HepG2 (cell line): ENCODE measurements around the gene RREB1. TPM values are rescaled to one million over a fixed set of nuclear protein-coding genes. Genes with fewer than 3 reads are reported as not detected.
A peak's percentile ranks its signal among the peaks of the same experiment; 100 is the strongest.

ENCODE experiments used
- ARNT ChIP-seq: fragments of 450-650 bp; IDR thresholded peaks from 2 replicates; pipeline ENCODE4 v1.6.1; 2017
- MAZ ChIP-seq, 2 experiments: sonication (generic) in 1 of 2; formaldehyde crosslinking in 1 of 2; IDR thresholded peaks; 2 replicates each; pipeline versions ENCODE4 v1.5.0 to v1.6.1; 2012 to 2020; ENCODE audit warnings: low read depth in 2 of 2, mild to moderate bottlenecking in 2 of 2, borderline replicate concordance in 1 of 2, improper control_type of control experiment in 1 of 2, low read length in 1 of 2, missing genetic modification reagents in 1 of 2, moderate library complexity in 1 of 2
- MEIS2 ChIP-seq: sonication (generic); formaldehyde crosslinking; IDR thresholded peaks from 2 replicates; pipeline ENCODE4 v1.9.0; 2021; ENCODE audit warnings: mild to moderate bottlenecking, missing genetic modification reagents
- ZNF205 ChIP-seq: IDR thresholded peaks from 2 replicates; pipeline ENCODE4 v1.6.1; 2018; ENCODE audit warnings: missing biosample characterization, missing genetic modification reagents
- ZNF556 ChIP-seq: sonication (generic); formaldehyde crosslinking; IDR thresholded peaks from 2 replicates; pipeline ENCODE4 v1.4.0; 2020; ENCODE audit warnings: mild to moderate bottlenecking, missing genetic modification reagents, borderline replicate concordance
- ZNF615 ChIP-seq: sonication (generic); formaldehyde crosslinking; IDR thresholded peaks from 2 replicates; pipeline ENCODE4 v1.5.0; 2020; ENCODE audit warnings: mild to moderate bottlenecking, missing genetic modification reagents, borderline replicate concordance
- ZNF709 ChIP-seq: sonication (generic); formaldehyde crosslinking; IDR thresholded peaks from 2 replicates; pipeline ENCODE4 v1.5.0; 2020; ENCODE audit warnings: mild to moderate bottlenecking, missing genetic modification reagents
- ZNF75D ChIP-seq: sonication (generic); formaldehyde crosslinking; IDR thresholded peaks from 2 replicates; pipeline ENCODE4 v1.8.1; 2023; ENCODE audit warnings: missing genetic modification reagents, mild to moderate bottlenecking, borderline replicate concordance
- polyA plus RNA-seq, 8 experiments: library from polyadenylated mRNA; depleted of rRNA in 3 of 8; stranded (reverse) in 7 of 8; unstranded in 1 of 8; fragments of >200 nt; fragmentation: Illumina TruSeq in 4 of 8; extraction: Trizol in 4 of 8; gene quantifications; 2 replicates each; pipeline versions ENCODE4 v1.2.1 to v1.2.3, GENCODE V29; 2011 to 2016; ENCODE audit warnings: low read depth in 4 of 8, missing spikeins in 1 of 8, mixed read lengths in 1 of 8; ENCODE audit not compliant: insufficient read depth in 1 of 8
- total RNA-seq, 5 experiments: library from RNA; depleted of rRNA; stranded (reverse); fragments of >200 nt; fragmentation: Illumina TruSeq; extraction: Trizol; gene quantifications; 2 replicates each; pipeline ENCODE4 v1.2.3, GENCODE V29; 2016; ENCODE audit warnings: low read depth in 1 of 5
- TF ChIP-seq, protein P1 (sequence below): sonication (generic); formaldehyde crosslinking; IDR thresholded peaks from 2 replicates; pipeline ENCODE4 v1.4.0; 2020; ENCODE audit warnings: missing genetic modification reagents
- TF ChIP-seq, protein P2 (sequence below): sonication (generic); formaldehyde crosslinking; conservative IDR thresholded peaks from 2 replicates; pipeline ENCODE4 v1.8.0; 2022; ENCODE audit warnings: missing genetic modification reagents
- TF ChIP-seq, protein P3 (sequence below): sonication (generic); formaldehyde crosslinking; IDR thresholded peaks from 2 replicates; pipeline ENCODE4 v1.4.0; 2020; ENCODE audit warnings: mild to moderate bottlenecking, low read depth, missing genetic modification reagents
- TF ChIP-seq, protein P4 (sequence below): sonication (generic); formaldehyde crosslinking; IDR thresholded peaks from 2 replicates; pipeline ENCODE4 v1.8.0; 2022; ENCODE audit warnings: missing genetic modification reagents, mild to moderate bottlenecking, moderate library complexity, borderline replicate concordance
- TF ChIP-seq, protein P5 (sequence below): IDR thresholded peaks from 2 replicates; pipeline ENCODE4 v1.6.1; 2016; ENCODE audit warnings: control low read depth
- TF ChIP-seq, protein P6 (sequence below): sonication (generic); formaldehyde crosslinking; IDR thresholded peaks from 2 replicates; pipeline ENCODE4 v1.5.1; 2020; ENCODE audit warnings: missing genetic modification reagents, mild to moderate bottlenecking, borderline replicate concordance

Gene RREB1
- total and polyA plus RNA-seq, 2 of the 13 experiments (the other 11 are each of a cell fraction or from before 2014, with no cell fraction given) = 6.1 to 23.2 TPM

DNA sequence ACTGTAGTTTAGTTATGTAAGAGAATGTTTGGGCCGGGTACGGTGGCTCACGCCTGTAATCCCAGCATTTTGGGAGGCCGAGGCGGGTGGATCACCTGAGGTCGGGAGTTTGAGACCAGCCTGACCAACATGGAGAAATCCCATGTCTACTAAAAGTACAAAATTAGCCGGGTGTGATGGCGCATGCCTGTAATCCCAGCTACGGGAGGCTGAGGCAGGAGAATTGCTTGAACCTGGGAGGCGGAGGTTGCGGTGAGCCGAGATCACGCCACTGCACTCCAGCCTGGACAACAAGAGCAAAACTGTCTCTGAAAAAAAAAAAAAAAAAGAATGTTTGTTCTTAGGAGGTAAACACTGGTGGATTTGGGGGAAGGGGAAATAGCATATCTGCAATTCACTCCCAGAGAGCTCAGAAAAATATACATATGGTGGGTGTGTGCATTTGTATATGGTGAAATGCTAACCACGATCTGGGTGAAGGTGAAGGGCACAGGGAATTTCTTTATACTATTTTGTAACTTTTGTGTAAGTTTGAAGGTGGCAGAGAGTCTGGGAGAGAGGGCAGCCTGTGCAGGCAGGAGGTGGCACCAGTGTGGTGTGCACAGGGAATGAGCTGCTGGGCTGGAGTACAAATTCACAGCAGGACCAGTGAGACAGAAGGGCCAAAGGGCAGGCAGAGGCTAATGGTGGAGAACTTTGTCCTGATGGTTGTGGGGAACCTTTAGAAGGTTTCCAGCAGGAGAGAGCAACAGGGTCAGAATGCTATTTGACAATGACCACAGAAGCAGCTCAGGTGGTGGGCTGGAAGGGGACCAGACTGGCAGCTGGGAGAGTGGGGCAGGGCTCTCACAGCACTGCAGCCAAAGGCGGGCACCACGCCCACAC, 162.8 kb downstream of the RREB1 start (continued):
- TF ChIP-seq, protein P1, sequence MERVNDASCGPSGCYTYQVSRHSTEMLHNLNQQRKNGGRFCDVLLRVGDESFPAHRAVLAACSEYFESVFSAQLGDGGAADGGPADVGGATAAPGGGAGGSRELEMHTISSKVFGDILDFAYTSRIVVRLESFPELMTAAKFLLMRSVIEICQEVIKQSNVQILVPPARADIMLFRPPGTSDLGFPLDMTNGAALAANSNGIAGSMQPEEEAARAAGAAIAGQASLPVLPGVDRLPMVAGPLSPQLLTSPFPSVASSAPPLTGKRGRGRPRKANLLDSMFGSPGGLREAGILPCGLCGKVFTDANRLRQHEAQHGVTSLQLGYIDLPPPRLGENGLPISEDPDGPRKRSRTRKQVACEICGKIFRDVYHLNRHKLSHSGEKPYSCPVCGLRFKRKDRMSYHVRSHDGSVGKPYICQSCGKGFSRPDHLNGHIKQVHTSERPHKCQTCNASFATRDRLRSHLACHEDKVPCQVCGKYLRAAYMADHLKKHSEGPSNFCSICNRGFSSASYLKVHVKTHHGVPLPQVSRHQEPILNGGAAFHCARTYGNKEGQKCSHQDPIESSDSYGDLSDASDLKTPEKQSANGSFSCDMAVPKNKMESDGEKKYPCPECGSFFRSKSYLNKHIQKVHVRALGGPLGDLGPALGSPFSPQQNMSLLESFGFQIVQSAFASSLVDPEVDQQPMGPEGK (CRISPR knock-in tag) = peak; percentile 49
- TF ChIP-seq, protein P2, sequence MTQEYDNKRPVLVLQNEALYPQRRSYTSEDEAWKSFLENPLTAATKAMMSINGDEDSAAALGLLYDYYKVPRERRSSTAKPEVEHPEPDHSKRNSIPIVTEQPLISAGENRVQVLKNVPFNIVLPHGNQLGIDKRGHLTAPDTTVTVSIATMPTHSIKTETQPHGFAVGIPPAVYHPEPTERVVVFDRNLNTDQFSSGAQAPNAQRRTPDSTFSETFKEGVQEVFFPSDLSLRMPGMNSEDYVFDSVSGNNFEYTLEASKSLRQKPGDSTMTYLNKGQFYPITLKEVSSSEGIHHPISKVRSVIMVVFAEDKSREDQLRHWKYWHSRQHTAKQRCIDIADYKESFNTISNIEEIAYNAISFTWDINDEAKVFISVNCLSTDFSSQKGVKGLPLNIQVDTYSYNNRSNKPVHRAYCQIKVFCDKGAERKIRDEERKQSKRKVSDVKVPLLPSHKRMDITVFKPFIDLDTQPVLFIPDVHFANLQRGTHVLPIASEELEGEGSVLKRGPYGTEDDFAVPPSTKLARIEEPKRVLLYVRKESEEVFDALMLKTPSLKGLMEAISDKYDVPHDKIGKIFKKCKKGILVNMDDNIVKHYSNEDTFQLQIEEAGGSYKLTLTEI (CRISPR knock-in tag) = no peak
- TF ChIP-seq ARNT (no peak), ZNF556 (CRISPR knock-in tag) (no peak; the same call in 1 of the 2 replicates), ZNF75D (CRISPR knock-in tag) (no peak), MAZ (IDR thresholded peaks at IDR 0.05; ENCODE audit: borderline replicate concordance, low read depth, low read length) (no peak), MAZ (CRISPR knock-in tag; IDR thresholded peaks at IDR 0.05; ENCODE audit: low read depth) (no peak), MEIS2 (CRISPR knock-in tag) (peak; percentile 86; the same call in 1 of the 2 replicates), ZNF615 (CRISPR knock-in tag) (peak; percentile 59; the same call in 1 of the 2 replicates), ZNF205 (CRISPR knock-in tag) (peak; percentile 58; the same call in 1 of the 2 replicates), ZNF709 (CRISPR knock-in tag) (no peak; the same call in 1 of the 2 replicates)
- TF ChIP-seq, protein P3, sequence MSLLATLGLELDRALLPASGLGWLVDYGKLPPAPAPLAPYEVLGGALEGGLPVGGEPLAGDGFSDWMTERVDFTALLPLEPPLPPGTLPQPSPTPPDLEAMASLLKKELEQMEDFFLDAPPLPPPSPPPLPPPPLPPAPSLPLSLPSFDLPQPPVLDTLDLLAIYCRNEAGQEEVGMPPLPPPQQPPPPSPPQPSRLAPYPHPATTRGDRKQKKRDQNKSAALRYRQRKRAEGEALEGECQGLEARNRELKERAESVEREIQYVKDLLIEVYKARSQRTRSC (CRISPR knock-in tag) = 0 out of 2 replicates have a peak, but pooled peaks have one; percentile 42
- TF ChIP-seq, protein P4, sequence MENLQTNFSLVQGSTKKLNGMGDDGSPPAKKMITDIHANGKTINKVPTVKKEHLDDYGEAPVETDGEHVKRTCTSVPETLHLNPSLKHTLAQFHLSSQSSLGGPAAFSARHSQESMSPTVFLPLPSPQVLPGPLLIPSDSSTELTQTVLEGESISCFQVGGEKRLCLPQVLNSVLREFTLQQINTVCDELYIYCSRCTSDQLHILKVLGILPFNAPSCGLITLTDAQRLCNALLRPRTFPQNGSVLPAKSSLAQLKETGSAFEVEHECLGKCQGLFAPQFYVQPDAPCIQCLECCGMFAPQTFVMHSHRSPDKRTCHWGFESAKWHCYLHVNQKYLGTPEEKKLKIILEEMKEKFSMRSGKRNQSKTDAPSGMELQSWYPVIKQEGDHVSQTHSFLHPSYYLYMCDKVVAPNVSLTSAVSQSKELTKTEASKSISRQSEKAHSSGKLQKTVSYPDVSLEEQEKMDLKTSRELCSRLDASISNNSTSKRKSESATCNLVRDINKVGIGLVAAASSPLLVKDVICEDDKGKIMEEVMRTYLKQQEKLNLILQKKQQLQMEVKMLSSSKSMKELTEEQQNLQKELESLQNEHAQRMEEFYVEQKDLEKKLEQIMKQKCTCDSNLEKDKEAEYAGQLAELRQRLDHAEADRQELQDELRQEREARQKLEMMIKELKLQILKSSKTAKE = peak; percentile 39; the same call in 1 of the 2 replicates
- TF ChIP-seq, protein P5, sequence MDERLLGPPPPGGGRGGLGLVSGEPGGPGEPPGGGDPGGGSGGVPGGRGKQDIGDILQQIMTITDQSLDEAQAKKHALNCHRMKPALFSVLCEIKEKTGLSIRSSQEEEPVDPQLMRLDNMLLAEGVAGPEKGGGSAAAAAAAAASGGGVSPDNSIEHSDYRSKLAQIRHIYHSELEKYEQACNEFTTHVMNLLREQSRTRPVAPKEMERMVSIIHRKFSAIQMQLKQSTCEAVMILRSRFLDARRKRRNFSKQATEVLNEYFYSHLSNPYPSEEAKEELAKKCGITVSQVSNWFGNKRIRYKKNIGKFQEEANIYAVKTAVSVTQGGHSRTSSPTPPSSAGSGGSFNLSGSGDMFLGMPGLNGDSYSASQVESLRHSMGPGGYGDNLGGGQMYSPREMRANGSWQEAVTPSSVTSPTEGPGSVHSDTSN (CRISPR knock-in tag) = no peak
- TF ChIP-seq, protein P6, sequence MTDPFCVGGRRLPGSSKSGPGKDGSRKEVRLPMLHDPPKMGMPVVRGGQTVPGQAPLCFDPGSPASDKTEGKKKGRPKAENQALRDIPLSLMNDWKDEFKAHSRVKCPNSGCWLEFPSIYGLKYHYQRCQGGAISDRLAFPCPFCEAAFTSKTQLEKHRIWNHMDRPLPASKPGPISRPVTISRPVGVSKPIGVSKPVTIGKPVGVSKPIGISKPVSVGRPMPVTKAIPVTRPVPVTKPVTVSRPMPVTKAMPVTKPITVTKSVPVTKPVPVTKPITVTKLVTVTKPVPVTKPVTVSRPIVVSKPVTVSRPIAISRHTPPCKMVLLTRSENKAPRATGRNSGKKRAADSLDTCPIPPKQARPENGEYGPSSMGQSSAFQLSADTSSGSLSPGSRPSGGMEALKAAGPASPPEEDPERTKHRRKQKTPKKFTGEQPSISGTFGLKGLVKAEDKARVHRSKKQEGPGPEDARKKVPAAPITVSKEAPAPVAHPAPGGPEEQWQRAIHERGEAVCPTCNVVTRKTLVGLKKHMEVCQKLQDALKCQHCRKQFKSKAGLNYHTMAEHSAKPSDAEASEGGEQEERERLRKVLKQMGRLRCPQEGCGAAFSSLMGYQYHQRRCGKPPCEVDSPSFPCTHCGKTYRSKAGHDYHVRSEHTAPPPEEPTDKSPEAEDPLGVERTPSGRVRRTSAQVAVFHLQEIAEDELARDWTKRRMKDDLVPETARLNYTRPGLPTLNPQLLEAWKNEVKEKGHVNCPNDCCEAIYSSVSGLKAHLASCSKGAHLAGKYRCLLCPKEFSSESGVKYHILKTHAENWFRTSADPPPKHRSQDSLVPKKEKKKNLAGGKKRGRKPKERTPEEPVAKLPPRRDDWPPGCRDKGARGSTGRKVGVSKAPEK (CRISPR knock-in tag) = no peak
